Renal pelvis (tissue), 4 donors: ENCODE measurements around the gene LMF2. TPM values are rescaled to one million over a fixed set of nuclear protein-coding genes. Genes with fewer than 3 reads are reported as not detected.

Experiments used
- DNase-seq: peaks from one replicate; pipeline ENCODE4 v3.0.0-alpha.2; 2013
- polyA plus RNA-seq, 3 donors: library from polyadenylated mRNA; unstranded; fragments of 120-200 nt; gene quantifications; one replicate each; pipeline ENCODE4 v1.2.1, GENCODE V29; 2013; ENCODE audit not compliant: insufficient read length in 3 of 3

The LMF2 gene
- polyA plus RNA-seq, 3 donors: 47.3 to 61.5 (median 60.5) TPM

DNA sequence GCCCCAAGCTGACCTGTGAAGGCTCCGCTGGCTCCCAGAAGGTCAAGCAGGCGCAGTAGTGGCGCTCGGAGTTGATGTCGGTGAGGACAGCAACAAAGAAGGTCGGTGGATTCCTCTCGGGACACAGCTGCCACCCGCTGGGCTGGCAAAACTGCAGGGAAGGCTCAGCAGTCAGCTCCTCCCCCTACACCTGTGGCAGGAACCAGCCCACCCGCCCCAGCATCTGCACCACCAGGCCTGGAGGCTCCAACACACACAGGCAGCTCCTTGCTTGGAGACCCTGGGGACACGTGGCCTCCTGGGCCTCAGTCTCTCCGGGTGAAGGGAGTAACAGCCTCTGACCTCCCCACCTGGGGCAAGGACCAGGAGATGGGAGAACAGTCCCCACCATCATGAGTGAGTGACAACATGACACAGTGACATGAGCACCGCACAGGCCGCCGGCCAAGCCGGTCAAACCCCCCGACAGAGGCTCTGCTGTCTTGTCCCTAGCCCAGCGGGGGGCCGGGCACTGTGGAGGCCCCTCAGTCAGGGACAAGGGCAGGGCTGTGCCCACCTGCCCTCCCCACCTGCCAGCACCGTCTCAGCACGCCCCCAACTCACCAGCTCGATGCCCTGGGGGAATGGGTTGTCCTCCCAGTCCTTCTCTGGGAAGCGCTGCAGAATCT is 39.6 kb downstream of the LMF2 start:
- no peak for DNase-seq

DNA sequence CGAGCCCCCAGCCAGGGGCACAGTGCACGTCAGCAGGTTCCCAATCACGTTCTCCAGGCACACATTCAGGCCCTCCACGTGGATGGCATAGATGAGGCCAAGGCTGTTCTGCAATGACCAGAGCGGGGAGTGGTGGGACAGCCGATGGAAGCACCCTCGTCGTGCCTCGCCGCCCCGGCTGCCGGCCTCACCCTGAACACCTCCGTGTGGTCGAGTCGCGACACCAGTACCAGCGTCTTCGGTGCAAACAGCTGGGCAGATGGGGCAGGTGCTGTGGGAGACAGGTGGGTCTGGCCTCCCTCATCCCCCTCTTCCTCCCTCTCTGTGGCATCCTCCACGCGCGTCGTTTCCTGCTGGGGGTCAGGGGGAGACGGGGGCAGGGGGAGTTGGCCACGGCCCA is 40.2 kb downstream of the LMF2 start:
- no peak for DNase-seq

DNA sequence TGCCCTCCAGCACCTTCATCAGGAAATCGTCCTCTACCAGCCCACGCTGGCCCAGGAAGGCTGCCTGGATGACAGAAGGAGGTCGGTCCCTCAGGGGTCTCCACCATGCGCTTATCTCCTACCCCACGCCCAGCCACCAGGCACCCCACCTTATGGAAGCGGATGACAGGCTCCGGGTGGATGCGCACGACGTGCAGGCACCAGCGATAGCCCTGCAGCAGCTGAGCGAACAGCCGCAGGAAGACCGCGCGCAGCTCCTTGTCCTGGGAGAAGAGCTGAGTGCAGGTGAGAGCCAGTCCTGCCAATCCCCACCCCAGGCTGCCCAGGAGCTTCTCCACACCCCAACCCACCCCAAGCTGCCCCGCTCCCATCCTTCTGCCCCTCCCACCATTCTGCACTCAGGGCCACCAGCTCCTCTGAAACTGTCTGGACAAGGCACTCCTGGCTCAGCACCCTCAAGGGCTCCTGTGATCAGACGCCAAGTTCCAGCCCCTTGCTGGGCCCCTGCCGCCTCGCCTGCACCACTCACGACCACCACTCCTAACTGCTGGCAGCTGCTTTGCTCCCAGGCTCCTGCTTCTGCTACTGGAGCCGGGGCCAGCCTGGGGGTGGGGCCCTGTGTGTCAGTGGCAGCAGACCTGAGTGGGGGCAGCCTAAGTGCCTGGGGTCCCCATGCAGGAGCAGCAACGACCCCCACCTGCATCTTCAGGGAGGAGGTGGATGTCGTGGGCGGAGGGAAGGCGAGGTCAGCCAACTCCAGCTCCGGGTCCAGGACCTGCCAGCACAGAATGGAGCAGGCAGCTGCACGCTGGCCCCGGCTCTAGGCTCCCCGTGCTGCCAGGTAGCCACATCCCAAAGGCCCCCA is 42.2 kb downstream of the LMF2 start:
- no peak for DNase-seq

DNA sequence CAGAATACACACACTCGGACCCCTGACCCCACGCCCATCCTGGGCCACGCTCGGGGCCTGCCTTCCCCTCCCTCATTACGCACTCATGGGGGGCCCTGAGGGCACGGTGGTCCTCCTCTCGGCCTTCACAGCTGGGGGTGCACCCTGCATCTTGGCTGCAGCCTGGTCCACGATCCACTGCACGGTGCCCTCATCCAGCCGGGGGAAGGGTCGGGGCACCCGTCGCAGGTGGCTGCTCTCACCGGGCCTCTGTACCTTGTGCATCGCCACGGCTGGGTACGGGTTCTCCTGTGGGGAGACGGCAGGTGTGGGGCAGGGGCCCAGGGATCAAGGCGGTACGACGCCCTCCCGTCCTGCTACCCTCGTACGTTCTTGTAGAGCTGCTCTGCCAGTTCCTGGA is 43.1 kb downstream of the LMF2 start:
- DNase-seq: no peak

DNA sequence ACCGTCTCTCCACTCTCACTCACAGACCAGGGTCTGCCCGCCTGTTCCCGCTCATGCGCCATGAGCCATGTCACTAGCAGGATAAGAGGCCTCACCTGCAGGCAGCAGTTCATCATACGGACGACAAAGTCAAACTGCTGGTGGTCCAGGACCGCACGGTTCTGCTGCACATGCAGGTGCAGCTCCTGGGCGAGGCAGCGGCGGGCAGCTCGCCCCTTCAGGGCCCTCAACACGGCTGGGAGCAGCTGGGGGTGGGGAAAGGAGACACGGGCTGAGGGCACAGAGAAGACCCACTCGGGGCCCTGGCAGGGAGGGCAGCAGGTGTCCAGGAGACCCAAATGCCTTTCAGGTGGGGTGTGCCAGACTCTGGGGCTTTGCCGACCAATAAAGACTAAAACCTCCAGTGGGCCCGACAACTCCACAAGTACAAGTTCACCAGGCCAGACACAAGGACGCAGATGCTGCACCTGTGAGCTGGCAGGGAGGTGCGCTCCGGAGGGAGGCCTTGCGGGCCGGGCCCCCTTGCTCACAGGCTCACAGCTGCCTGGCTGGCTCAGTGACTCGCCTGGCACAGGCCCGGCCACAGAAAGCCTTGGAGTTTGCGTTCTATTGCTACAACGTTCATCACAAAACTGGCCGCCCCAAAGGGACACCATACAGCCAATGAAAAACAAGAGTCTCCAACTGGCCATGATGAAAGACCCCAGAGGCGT is 44.2 kb downstream of the LMF2 start:
- no peak for DNase-seq

DNA sequence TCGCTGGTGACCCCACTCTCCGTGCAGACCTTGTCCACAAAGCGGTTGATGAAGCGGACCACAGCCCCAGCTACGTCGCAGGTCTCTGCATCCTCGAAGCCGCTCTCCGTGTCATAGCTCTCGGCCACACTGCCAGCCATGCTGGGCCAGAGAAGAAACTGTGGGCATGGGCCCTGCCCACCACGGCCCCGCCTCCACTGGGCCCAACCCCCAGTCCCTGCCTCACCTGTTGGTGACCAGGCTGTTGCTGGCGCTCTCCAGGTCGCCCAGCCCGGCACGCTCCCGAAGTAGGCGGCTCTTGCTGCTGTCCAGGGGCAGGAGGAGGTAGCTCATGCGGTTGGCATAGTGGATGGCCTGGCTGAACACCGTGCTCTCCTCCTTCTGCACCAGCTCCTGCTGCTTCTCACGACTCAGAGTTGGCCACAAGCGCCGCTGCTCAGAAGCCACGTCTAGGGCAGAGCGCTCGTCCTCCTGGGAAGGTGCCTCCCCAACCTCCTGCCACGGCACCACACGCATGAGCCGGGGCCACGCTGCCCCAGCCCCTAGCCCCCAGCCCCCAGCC is 45.4 kb downstream of the LMF2 start:
- no peak for DNase-seq

DNA sequence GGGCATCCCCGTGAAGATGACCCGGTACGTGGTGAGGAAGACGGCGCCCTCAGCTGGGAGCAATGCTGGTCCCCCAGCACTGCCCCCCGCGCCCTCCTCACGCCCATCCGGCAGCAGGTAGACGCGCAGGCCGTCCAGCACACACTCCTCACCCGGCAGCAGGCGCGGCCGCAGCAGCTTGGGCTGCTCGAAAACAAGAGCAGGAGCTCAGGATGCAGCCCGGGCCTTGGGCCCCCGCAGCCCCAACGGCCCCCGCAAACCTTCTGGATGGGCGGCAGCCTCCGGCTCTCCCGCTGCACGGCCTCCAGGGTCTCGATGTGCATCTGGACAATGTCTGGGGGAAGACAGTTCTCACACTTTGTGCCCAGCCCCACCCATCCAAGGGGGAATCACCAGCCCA is 46.0 kb downstream of the LMF2 start:
- no peak for DNase-seq

DNA sequence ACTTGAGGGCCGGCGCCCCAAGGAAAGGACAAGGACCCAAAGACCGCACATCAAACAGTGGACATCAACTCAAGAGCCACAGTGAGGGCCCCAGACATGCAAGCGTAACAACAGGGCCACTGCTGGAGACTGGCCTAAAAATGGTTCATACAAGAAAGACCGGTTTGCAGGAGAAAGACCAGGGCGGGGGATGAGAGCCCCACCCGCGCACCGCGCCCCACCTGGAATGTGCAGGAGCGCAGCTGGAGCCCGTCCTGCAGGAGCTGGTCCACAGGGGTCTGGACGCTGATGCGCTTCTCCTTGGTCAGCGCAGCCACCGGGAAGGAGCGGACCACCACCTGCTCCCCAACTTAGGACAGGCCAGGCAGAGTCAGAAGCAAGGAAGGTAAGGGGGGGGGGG is 46.6 kb downstream of the LMF2 start:
- no peak for DNase-seq

DNA sequence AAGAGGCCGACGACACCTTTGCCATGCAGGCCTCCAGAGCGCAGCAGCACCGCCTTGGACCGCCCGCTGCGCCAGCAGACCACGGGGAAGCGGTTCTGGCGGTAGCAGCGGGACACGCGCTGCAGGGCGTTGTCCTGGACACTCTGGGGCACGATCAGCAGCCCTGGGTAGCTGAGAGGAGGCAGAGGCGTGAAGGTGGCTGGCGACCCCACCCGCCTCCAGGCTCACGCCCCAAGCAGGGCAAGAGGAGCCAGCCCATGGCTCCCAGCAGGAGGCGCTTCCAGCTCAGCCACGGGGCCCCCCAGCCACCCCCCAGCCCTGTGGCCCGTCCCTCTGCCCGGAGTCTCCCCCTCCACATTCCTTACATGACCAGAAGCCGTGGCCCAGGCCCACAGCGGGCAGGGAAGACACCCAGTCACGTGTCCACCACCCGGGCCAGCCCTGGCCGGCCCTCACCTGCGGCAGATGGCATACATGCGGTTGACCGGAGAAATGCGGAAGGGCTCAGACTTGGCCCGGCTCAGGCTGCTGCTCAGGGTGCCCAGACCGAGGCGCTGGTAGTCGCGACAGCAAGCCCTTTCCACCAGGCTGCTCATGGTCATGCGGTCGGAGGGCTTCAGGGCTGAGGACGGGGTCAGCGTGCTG is 47.9 kb downstream of the LMF2 start:
- no peak for DNase-seq

DNA sequence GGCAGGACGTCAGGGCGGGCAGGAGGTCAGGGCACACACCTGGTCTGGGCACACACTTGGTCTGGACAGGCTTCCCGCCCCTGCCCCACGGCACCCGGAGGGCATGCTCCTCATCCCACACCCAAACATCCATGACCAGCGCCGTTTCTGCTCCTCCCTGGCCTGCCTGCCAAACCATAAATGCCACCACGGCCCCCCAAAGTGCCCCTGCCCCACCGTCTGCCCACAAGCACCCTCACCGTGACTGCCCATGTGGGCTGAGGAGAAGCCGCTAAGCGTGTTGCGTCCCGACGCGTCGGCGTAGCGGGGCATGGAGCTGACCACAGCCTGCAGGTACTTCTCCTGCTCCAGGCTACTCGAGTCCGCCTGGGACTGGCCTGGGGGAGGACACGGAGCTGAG is 48.5 kb downstream of the LMF2 start:
- DNase-seq: no peak

DNA sequence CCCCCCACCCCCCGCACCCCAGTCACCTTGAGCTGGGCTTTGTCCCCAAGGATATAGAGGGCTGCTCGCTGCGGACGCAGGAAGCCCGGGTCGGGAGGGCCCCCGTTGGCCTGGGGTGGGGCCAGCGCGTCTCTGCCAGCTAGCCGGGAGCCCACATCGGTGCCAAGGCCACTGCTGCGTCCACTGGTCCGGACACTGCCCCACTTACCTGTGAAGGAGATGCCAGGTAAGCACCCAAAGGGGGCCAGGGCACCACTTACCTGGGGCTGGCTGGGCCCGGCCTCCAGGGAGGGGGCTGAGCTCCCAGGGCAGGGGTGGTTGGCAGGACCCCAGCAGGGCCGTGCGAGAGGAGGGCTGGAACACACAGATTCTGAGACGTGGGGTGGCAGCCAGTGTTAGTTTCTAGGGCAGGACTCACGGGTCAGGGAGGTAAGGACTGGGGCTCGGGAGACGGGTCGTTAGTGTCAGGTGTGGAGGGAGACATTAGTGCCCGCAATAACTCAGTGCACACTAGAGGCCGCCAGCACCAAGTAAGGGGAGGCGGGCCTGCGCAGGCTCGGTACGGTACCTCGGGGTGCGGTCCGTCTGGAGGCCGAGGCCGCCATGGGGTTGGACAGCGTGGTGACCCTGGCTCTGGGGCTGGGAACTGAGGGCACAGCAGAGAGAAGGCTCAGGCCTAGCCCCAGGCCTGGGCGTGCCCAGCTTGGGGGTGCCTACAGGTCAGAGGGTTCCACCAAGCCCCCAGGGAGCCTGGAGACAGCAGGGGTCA is 50.9 kb downstream of the LMF2 start:
- no peak for DNase-seq

DNA sequence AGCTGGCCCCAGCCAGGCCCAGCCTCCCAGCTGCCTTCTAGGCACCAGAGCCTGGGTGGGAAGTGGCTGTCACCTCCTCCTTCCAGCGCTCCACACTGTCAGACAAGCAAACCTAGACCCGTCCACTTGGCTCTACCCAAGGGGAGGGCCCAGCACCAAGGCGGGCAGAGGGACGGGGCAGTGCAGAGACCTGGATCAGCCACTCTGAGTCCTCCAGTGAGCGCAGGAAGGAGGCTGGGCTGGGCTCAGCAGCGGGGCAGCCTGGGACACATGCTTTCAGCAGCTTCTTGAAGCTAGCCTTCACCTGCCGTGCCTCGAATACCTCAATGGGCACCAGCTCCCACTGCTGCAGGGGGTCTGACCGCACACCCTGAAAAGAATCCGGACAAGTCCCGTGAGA is 51.5 kb downstream of the LMF2 start:
- no peak for DNase-seq

DNA sequence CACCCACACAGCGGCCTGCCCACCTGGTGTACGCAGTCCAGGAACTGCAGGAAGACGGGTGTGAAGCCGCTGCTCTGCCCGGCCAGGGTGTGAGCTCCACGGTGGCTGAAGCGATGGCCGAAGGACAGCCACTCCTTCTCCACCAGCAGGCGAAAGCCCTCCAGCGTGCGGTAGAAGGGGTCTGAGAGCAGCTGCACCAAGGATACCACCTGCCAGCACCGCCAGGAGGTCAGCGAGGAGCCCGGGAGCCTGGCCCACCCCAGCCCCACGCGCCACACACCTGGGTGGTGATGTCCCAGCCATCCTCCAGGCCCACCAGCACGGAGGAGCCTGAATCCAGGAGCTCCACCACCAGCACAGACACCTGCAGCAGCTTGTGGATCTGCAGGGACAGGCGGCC is 52.3 kb downstream of the LMF2 start:
- DNase-seq: no peak

DNA sequence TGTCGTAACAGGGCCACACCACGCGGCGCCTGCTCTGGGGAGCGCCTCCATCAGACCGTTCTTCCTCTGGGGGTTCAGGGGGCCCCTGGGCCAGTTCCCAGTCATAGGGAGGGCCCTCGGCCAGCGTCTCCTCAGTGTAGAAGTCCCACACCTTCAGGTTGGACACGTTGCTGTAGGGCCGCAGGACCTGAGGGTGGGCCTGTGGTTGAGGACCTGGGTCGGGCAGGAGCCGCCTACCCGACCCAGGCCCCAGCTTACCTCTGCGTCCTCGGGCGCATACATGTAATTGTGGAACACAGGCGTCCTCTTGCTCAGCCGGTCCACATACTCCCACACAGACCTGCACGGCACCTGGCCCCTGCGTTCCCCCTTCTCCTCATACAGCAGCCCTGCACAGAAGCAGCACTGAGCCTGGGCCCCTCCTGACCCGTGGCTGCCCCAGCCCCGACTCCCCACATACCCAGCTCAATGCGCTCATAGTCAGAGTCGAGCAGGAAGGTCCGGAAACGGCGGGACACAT is 52.9 kb downstream of the LMF2 start:
- DNase-seq: no peak

Other genes starting within 250 kb of the LMF2 start
- gene MAPK12, start 246.0 kb downstream of the LMF2 start, polyA plus RNA-seq: 10 to 100 TPM; 16.7 to 17.7 (median 17.2) TPM
- gene MAPK11, start 237.3 kb downstream of the LMF2 start, polyA plus RNA-seq: 10 to 100 TPM in 1 of 3 donors, 1 to 10 TPM in 2; 8.3 to 10.2 (median 9.7) TPM
- 100 to 1,000 TPM; 249 to 261 (median 258) TPM for gene PLXNB2, start 200.1 kb downstream of the LMF2 start, polyA plus RNA-seq
- 10 to 100 TPM; 13.9 to 18.7 (median 18.5) TPM for gene DENND6B, start 180.7 kb downstream of the LMF2 start, polyA plus RNA-seq
- gene PPP6R2, start 164.4 kb downstream of the LMF2 start, polyA plus RNA-seq: 10 to 100 TPM; 46.5 to 54.7 (median 50.5) TPM
- gene SBF1, start 32.7 kb downstream of the LMF2 start, polyA plus RNA-seq: 10 to 100 TPM; 42.2 to 51.0 (median 42.9) TPM
- 1 to 10 TPM; 4.4 to 6.0 (median 5.7) TPM for gene ADM2, start 26.2 kb downstream of the LMF2 start, polyA plus RNA-seq
- 1 to 10 TPM; 3.3 to 6.6 (median 4.2) TPM for gene MIOX, start 20.8 kb downstream of the LMF2 start, polyA plus RNA-seq
- 10 to 100 TPM; 48.3 to 57.4 (median 56.6) TPM for gene NCAPH2, start 522 bp upstream of the LMF2 start, polyA plus RNA-seq
- 1 to 10 TPM in 2 of 3 donors, not detected in 1; 5.4 to 6.7 TPM for gene SCO2, start 17.9 kb upstream of the LMF2 start, polyA plus RNA-seq
- 1 to 10 TPM; 1.4 to 2.2 (median 2.0) TPM for gene TYMP, start 22.3 kb upstream of the LMF2 start, polyA plus RNA-seq
- under 1 TPM in 2 of 3 donors, not detected in 1; 0.04 to 0.30 TPM for gene KLHDC7B, start 38.2 kb upstream of the LMF2 start, polyA plus RNA-seq
- gene SYCE3, start 55.2 kb upstream of the LMF2 start, polyA plus RNA-seq: under 1 TPM in 1 of 3 donors, not detected in 2; 0.58 TPM
- 10 to 100 TPM; 16.8 to 18.3 (median 17.1) TPM for gene CPT1B, start 70.7 kb upstream of the LMF2 start, polyA plus RNA-seq
- gene CHKB, start 75.1 kb upstream of the LMF2 start, polyA plus RNA-seq: 100 to 1,000 TPM in 2 of 3 donors, 10 to 100 TPM in 1; 74.5 to 109 (median 105) TPM
- gene MAPK8IP2, start 93.1 kb upstream of the LMF2 start, polyA plus RNA-seq: 1 to 10 TPM in 2 of 3 donors, under 1 TPM in 1; 0.76 to 1.1 (median 1.0) TPM
- 10 to 100 TPM; 15.3 to 23.7 (median 20.4) TPM for gene ARSA, start 120.5 kb upstream of the LMF2 start, polyA plus RNA-seq
- gene SHANK3, start 165.1 kb upstream of the LMF2 start, polyA plus RNA-seq: 10 to 100 TPM; 19.1 to 27.2 (median 19.6) TPM
- under 1 TPM; 0.43 to 0.58 (median 0.58) TPM for gene ACR, start 230.5 kb upstream of the LMF2 start, polyA plus RNA-seq